Fibroblast of skin of back (primary cell): Measurements from ENCODE around the gene UGT1A4. TPM values are rescaled to one million over a fixed set of nuclear protein-coding genes. Genes with fewer than 3 reads are reported as not detected.

ENCODE experiments used
- DNase-seq: peaks from one replicate; pipeline ENCODE4 v3.0.0-alpha.2; 2013
- polyA plus RNA-seq, 2 experiments: library from polyadenylated mRNA; unstranded; fragments of 120-200 nt; gene quantifications; one replicate each; pipeline ENCODE4 v1.2.1, GENCODE V29; 2013; ENCODE audit not compliant: insufficient read length in 2 of 2

UGT1A4 gene
- polyA plus RNA-seq (2013, experiment 1 of 2; ENCODE audit: insufficient read length): not detected
- not detected for polyA plus RNA-seq (2013, experiment 2 of 2; ENCODE audit: insufficient read length)

- DNase-seq: no peak
Measured at GRCh38 chr2:233718552-233718951, at the start of gene UGT1A4. Gene UGT1A4 (plus strand): TSS chr2:233718736. CDS start chr2:233718821, 85 bp downstream.

DNA sequence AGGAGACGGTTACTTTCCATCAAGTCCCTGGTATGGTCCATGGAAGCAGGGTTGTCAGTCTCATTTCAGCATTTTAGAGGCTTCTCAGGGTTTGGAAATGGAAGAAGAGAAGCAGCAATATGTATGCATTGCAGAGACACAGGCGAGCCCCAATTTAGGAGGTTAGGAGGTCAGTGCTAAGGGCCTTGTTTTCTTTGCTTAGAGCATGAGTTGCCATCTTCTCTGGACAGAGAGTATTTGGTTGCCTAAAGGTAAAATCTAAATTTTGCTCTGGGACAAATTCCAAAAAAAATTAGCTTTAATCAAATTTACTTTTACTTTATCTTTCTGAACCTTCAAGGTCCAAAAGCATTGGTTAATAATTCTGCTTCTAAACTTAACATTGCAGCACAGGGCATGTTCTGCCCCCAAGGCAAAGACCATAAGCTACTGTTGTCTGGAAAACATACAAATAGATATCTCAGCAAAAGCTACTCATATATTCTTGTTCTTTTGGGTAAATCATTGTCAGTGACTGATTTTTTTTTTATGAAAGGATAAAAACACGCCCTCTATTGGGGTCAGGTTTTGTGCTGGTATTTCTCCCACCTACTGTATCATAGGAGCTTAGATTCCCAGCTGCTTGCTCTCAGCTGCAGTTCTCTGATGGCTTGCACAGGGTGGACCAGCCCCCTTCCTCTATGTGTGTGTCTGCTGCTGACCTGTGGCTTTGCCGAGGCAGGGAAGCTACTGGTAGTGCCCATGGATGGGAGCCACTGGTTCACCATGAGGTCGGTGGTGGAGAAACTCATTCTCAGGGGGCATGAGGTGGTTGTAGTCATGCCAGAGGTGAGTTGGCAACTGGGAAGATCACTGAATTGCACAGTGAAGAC, 47.0 kb upstream of the UGT1A4 start, which contains the start of gene UGT1A9:
TSS of gene UGT1A9 (plus strand) at position 609 of the 872 bp plus-strand sequence. CDS start at position 646, 37 bp downstream.
- DNase-seq: no peak

GRCh38 chr2:233672886-233673285, 45.6 kb upstream of the UGT1A4 start:
- DNase-seq: no peak

DNA sequence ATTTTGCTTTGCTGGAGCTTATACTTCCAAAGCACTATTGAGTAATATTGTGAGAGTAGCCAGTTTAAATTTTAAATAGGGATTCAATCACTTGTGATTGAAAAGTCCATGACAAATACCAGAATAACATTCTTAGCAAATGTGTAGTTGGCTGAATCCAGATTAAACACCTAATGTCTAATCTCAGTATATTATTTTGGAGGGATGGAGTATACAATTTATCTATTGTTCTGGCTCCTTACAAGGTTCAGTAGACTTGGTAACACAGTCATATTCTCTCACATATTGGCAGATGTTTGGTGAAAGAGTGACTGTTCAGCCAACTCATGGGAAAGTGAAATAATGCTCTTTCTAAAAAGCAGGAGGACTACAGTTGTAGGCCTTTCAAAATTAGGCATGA, 44.6 kb upstream of the UGT1A4 start:
- DNase-seq: no peak

- DNase-seq: no peak
Measured at GRCh38 chr2:233674314-233674713, 44.2 kb upstream of the UGT1A4 start.

DNA sequence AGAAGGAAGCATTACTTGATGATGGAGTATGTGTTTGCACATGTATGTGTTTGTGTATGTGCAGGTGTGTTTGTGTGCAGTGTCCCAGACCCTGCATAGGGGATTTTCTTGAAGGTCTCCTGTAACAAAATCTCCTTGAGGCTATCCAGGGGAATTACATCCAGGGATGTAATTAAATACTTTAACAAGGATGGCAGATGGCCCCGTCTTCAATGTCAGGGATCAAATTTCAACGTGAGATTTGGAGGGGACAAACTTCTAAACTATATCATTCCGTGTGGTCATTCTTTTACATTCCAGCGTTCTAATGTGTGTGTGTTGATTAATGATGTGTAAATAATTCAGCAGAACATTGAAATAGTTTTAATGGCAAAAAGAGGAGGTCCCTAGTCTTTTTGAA, 43.5 kb upstream of the UGT1A4 start:
- no peak for DNase-seq

GRCh38 chr2:233676046-233676445, 42.5 kb upstream of the UGT1A4 start:
- peak; percentile 75 for DNase-seq

GRCh38 chr2:233679196-233679595, 39.3 kb upstream of the UGT1A4 start:
- DNase-seq: no peak

DNA sequence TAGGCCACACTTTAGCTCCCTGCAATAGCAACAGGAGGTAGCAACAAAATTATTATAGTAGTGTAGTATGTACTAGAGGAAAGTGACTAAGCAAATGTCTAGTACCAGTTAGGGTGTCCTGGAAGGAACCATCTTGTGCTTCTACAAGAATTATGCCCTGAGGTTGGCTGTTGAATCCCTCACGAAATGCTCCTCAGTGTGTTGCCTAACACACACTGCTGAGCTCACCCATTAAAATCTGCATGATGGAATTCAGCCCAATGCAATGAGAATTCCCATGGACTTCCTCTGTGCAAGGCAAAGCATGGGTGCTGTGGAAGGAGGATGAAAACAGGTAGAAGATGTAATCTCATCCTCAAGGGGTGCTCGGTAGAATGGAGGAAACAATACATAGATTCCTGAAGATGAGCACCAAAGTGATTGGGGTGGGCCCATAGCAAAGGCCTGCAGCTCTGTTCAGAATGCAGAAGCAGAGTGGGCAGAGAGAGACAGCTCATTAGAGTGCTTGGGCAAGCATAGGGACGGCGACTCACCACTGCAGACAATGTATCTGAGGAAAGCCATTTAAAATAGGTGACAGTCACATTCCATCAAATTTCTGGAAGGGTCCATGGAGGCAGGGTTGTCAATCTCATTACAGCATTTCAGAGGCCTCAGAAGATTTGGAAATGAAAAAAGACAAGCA, 38.0 kb upstream of the UGT1A4 start:
- DNase-seq: no peak

DNA sequence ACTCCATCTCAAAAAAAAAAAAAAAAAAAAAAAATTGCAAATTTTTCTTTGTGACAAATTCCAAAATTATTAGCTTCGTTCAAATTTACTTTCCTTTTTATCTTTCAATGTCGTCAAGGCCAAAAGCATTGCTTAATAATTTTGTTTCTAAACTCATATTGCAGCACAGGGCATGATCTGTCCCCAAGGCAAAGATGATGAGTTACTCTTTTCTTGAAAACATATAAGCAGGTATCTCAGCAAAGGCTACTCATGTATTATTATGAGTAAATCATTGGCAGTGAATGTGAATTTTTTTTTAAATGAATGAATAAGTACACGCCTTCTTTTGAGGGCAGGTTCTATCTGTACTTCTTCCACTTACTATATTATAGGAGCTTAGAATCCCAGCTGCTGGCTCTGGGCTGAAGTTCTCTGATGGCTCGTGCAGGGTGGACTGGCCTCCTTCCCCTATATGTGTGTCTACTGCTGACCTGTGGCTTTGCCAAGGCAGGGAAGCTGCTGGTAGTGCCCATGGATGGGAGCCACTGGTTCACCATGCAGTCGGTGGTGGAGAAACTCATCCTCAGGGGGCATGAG, 36.9 kb upstream of the UGT1A4 start, which contains the start of gene UGT1A7:
TSS of gene UGT1A7 (plus strand) at position 381 of the 579 bp plus-strand sequence. CDS start at position 418, 37 bp downstream.
- no peak for DNase-seq

DNA sequence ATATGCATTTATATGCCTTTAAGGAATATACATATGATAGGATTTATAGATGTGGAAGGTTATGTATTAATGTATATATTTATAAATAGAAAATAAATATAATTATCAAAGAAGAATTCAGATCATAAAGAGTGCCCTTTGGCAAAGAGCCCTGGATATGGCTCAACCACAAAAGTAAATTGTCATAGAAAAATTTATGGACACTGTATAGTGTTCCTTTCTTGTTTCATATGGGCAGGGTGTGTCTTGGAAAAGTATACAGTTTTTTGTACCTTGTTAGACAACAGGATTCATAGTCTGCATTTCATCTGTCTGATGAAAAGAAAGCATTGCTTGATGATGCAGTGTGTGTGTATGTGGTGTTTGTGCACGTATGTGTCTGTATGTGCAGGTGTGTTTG, 33.9 kb upstream of the UGT1A4 start:
- no peak for DNase-seq

DNA sequence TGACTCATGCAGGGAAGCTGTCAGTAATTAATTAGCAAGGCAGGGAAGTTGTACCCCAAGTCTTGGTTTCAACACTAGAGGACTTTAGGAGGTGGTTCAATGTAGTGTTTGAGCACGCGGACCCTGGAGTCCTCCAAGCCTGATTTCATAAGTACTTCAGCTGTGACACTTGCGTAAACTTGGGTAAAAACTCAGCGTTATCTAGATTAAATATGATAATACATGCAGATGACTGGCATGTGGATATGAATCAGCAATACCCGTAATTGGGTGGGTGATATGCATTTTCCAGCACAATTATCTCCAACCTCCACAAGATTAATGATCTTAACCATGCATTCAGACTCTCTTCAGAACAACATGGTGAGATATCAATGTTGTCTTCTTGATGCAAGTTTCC, 31.6 kb upstream of the UGT1A4 start:
- no peak for DNase-seq

DNA sequence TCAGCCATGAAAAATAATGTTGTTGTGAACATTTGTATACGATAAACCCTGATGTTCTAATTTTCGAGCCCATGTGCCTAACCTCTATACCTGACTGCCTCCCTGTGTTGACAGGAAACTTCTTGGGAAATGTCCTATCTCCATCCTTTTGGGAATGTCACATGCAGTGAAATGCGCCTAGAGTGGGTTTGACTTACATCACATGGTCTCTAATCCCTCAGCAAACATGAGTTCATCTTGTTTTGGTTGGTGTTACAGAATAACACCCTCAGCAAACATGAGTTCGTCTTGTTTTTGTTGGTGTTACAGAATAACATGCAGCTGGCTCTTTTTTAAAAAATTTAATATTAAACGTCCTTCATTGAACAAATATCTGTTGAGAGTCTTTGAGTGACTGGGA, 30.2 kb upstream of the UGT1A4 start:
- no peak for DNase-seq

DNA sequence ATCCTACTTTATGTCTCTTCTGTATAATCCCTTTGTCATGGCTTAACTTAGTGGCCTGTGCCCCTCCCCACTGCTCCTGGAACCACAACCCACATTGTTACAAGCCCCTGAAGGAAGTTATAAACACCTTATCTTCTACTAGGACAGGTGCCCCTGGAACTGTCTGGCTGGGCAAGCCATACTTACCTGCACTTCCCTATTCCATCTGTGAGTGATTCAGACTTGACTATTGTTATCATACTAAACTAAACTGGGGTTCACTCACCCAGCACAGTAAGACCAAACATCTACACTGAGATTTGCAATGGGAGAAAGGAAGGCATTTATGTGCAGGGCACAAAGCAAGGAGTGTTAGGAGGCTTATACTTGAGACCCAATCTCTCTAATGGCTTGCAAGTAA, 29.5 kb upstream of the UGT1A4 start:
- no peak for DNase-seq

DNA sequence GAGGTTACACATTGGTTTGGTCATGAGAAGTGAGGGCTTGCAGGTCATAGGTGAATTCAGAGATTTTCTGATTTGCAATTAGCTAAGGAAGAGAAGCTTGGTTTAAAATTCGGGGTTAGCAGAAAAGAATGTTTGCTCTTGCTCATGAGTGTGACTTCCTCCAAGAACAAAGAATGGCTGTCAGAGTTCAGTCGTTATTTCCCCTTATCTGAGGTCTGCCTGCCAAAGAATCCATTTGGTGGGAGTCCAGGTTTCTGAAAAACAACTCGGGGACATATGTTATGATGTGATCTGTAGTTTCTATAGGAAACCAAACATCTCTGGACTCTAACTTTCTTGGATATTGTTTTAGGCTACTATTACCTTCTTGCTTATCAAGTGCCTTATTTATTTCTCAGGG, 29.0 kb upstream of the UGT1A4 start:
- no peak for DNase-seq

- DNase-seq: no peak
Measured at GRCh38 chr2:233690444-233690843, 28.1 kb upstream of the UGT1A4 start.

DNA sequence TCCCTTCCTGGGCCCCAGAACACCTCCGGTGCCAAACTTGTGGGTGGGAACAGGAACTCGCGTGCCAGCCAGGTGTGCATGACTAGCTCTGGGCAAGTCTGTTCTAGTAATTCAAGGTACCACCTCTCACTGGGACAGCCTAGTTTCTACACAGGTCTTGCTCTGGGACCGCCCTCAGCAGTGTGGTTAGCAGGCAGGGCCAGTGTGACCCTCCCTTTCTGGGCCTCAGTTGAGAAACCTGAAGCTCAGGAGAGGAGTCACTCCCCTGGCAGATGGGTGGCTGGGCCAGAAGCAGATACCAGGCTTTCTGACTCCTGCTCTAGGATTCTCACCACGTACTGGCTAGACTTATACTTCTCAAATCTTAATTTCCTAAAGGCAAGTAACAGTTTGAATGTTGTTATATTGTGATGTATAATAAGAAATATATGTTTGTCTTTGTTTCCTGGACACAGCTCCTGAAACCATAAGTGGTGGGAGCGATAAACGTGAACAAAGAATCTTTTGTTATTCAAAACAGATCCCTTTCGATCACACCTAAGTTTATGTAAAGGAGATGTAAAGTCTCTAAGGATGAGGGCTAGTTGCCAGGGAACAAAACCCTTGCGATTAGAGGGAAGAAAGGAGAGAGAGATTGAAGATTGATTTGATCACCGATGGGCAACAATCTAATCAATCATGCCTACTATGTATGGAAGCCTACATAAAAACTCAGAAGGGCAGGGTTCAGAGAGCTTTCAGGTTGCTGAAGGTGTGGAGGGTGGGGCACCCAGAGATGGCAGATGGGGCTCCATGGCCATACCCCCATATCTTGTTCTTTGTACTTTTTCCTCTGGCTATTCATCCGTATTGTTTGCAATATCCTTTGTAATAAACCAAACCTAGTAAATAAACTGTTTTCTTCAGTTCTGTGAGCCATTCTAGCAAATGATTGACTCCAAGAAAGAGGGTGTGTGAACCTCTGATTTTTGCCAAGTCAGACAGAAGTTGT, 26.8 kb upstream of the UGT1A4 start:
- DNase-seq: no peak

- DNase-seq: no peak
Measured at GRCh38 chr2:233692648-233693047, 25.9 kb upstream of the UGT1A4 start, which contains the start of gene UGT1A6. Gene UGT1A6 (plus strand): TSS chr2:233692890. CDS start chr2:233693005, 115 bp downstream.

GRCh38 chr2:233693963-233694362, 24.6 kb upstream of the UGT1A4 start:
- no peak for DNase-seq

DNA sequence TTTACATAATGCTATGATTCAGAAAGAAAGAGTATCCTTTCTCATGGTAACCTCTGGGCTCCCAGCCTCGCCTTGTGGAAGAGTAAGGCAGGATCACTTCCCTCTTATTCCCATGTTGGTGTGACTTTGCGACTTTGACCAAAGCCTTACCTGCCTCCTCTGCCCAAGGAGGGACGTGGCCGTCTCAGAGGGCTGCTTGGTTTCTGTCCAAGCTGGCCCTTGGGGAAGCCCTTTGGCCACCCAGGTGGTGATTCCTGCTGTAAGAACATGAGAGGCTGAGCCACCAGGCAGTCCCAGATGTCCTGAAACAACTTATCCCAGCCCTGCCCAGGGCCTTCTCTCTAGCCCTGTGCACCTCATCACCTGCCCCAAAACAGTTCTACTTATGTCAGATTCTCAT, 19.8 kb upstream of the UGT1A4 start:
- no peak for DNase-seq

GRCh38 chr2:233699424-233700027, 19.0 kb upstream of the UGT1A4 start:
- DNase-seq: no peak
